ENCODE measurements around the gene FCN1.
"Not testable (repeated sequence)": the region's sequence is repeated elsewhere in the genome, so short reads cannot be mapped to it uniquely, and the experiment has no call there.

The FCN1 gene

GRCh38 chr9:134959126-134959970, 41.6 kb upstream of the FCN1 start:
- no peak for DNase-seq (ENCODE audit: low read depth)
- H3K4me3 ChIP-seq (ENCODE audit: low read depth, low read length), result no peak overlapping the region
- TF ChIP-seq, protein P1, sequence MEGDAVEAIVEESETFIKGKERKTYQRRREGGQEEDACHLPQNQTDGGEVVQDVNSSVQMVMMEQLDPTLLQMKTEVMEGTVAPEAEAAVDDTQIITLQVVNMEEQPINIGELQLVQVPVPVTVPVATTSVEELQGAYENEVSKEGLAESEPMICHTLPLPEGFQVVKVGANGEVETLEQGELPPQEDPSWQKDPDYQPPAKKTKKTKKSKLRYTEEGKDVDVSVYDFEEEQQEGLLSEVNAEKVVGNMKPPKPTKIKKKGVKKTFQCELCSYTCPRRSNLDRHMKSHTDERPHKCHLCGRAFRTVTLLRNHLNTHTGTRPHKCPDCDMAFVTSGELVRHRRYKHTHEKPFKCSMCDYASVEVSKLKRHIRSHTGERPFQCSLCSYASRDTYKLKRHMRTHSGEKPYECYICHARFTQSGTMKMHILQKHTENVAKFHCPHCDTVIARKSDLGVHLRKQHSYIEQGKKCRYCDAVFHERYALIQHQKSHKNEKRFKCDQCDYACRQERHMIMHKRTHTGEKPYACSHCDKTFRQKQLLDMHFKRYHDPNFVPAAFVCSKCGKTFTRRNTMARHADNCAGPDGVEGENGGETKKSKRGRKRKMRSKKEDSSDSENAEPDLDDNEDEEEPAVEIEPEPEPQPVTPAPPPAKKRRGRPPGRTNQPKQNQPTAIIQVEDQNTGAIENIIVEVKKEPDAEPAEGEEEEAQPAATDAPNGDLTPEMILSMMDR (IDR thresholded peaks at IDR 0.05; ENCODE audit: low read depth, low read length, missing control alignments), result no peak

- no peak overlapping the region for H3K4me3 ChIP-seq (ENCODE audit: low read depth, low read length)
- TF ChIP-seq, protein P1 (IDR thresholded peaks at IDR 0.05; ENCODE audit: low read depth, low read length, missing control alignments), result no peak
- no peak for DNase-seq (ENCODE audit: low read depth)
Measured at GRCh38 chr9:134957945-134958227, 40.2 kb upstream of the FCN1 start.

GRCh38 chr9:134957165-134957944, 39.6 kb upstream of the FCN1 start:
- DNase-seq (ENCODE audit: low read depth), result no peak
- TF ChIP-seq, protein P1 (IDR thresholded peaks at IDR 0.05; ENCODE audit: low read depth, low read length, missing control alignments), result no peak
- H3K4me3 ChIP-seq (ENCODE audit: low read depth, low read length), result no peak overlapping the region

DNA sequence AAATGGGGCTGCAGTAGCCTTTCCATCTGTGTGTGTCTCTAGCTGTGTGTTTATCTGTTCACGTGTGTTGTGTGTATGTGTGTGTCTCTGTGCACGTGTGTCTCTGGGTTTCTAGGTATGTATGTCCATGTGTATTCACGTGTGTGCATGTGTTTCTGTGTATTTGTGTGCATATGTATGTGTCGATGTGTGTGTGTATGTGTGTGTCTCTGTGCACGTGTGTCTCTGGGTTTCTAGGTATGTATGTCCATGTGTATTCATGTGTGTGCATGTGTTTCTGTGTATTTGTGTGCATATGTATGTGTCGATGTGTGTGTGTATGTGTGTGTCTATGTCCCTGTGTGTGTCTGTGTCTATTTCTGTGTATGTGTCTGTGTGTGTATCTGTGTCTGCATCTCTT, 38.7 kb upstream of the FCN1 start:
- H3K4me3 ChIP-seq (ENCODE audit: low read depth, low read length); DNase-seq (ENCODE audit: low read depth): not testable (repeated sequence)

GRCh38 chr9:134955801-134956200, 38.1 kb upstream of the FCN1 start:
- no peak for DNase-seq (ENCODE audit: low read depth)
- no peak overlapping the region for H3K4me3 ChIP-seq (ENCODE audit: low read depth, low read length)
- TF ChIP-seq, protein P1 (IDR thresholded peaks at IDR 0.05; ENCODE audit: low read depth, low read length, missing control alignments), result no peak

DNA sequence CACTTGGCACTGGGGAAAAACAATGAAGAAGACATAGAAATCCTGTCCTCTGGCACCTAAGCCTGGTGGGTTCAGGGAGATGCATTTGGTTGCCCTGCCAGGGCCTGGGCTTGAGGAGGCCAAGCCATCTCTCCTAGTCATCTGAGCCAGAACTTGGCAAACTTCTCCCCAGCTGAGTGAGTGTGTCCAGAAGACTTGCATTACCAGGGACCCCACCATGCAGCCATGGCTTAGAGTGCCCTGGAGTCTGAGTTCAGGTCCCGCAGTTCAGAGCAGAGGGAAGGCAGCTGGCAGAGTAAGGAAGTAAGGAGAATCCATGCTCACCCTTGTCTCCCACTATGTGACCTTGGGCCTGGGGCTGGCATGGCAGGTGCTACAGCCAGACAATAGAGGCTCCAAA, 37.4 kb upstream of the FCN1 start:
- no peak overlapping the region for H3K4me3 ChIP-seq (ENCODE audit: low read depth, low read length)
- DNase-seq (ENCODE audit: low read depth), result no peak
- TF ChIP-seq, protein P1 (IDR thresholded peaks at IDR 0.05; ENCODE audit: low read depth, low read length, missing control alignments), result no peak

GRCh38 chr9:134951994-134952393, 34.3 kb upstream of the FCN1 start:
- H3K4me3 ChIP-seq (ENCODE audit: low read depth, low read length), result no peak overlapping the region
- TF ChIP-seq, protein P1 (IDR thresholded peaks at IDR 0.05; ENCODE audit: low read depth, low read length, missing control alignments), result no peak
- DNase-seq (ENCODE audit: low read depth), result no peak

Data from GM12864 (cell line).